Osteoblast (primary cell): ENCODE results near the gene NR2F1-AS1. TPM values are rescaled to one million over a fixed set of nuclear protein-coding genes. Genes with fewer than 3 reads are reported as not detected.

ENCODE experiments used
- DNase-seq: peaks from one replicate; pipeline ENCODE4 v3.0.0; 2011; ENCODE audit warnings: low spot score, mixed read lengths; ENCODE audit not compliant: insufficient read length; ENCODE audit errors: missing footprints
- H2AFZ ChIP-seq: 2 replicates; pipeline ENCODE4 v1.6.0; 2011; ENCODE audit warnings: mild to moderate bottlenecking, low read length
- H3K27ac ChIP-seq: 2 replicates; pipeline ENCODE4 v1.5.1; 2011; ENCODE audit warnings: mild to moderate bottlenecking, low read depth, low read length, moderate library complexity
- H3K27me3 ChIP-seq: 2 replicates; pipeline ENCODE4 v1.6.0; 2012; ENCODE audit warnings: mild to moderate bottlenecking, control low read depth, inconsistent platforms, low read length, moderate library complexity; ENCODE audit not compliant: insufficient read depth
- H3K36me3 ChIP-seq: 2 replicates; pipeline ENCODE4 v1.5.1; 2011; ENCODE audit warnings: mild to moderate bottlenecking, low read length, control low read depth, moderate library complexity; ENCODE audit not compliant: insufficient read depth
- H3K4me1 ChIP-seq: 2 replicates; pipeline ENCODE4 v1.5.1; 2011; ENCODE audit warnings: mild to moderate bottlenecking, low read length, control low read depth, moderate library complexity; ENCODE audit not compliant: insufficient read depth
- H3K4me2 ChIP-seq: 2 replicates; pipeline ENCODE4 v1.6.0; 2011; ENCODE audit warnings: mild to moderate bottlenecking, low read length; ENCODE audit not compliant: insufficient read depth
- H3K4me3 ChIP-seq: fragments of 200-600 bp; sonication (generic); 3 replicates; pipeline ENCODE4 v1.5.1; 2012; ENCODE audit warnings: mild to moderate bottlenecking, low read length, inconsistent platforms; ENCODE audit not compliant: insufficient read depth
- H3K79me2 ChIP-seq: 2 replicates; pipeline ENCODE4 v1.6.0; 2012; ENCODE audit warnings: mild to moderate bottlenecking, low read length, control low read depth, inconsistent platforms; ENCODE audit not compliant: insufficient read depth
- H3K9me3 ChIP-seq: 2 replicates; pipeline ENCODE4 v1.5.1; 2011; ENCODE audit warnings: low read depth, low read length, control low read depth
- H4K20me1 ChIP-seq: 2 replicates; pipeline ENCODE4 v1.6.0; 2012; ENCODE audit warnings: mild to moderate bottlenecking, low read length, control low read depth; ENCODE audit not compliant: insufficient read depth
- total RNA-seq: library from RNA; depleted of rRNA; stranded (reverse); fragments of >200 nt; gene quantifications from 2 replicates; pipeline ENCODE4 v1.2.3, GENCODE V29; 2012
- TF ChIP-seq, protein P1 (sequence below): IDR thresholded peaks from 2 replicates; pipeline ENCODE4 v1.5.1; 2011; ENCODE audit warnings: mild to moderate bottlenecking, low read depth, low read length, moderate library complexity; ENCODE audit errors: extremely low read depth

Gene NR2F1-AS1
- total RNA-seq, result 15.9 and 17.4 TPM in 2 replicates

DNA sequence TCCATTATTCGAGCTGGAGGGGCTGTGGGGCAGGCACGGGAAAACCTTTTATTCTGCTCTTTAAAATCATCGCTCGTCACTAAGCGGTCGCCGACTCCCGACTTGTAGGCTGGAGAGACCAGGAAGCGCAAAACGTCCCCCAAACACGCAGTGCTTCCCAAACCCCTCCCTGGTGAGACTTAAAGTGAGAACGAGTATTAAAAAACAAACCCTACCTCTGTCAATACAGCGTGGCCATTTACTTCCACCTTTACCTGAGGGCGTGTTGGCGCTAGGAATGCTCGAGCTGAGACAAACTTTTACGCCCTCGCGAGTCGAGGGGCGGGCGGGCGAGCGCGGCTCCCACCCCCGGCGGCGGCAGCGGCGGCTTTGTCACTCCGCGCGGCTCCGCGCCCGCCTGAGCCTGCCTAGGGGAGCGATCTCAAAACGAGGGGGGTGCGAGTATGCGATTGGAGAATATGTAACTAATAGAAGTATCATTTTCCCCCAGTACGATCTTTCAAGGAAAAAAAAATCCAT is at the start of gene NR2F1-AS1:
Gene NR2F1-AS1, minus strand, starts transcription at position 293 of the 519 bp plus-strand sequence.
- Histone ChIP-seq H4K20me1 (peaks cover 4% of the 10 kb centered on the region), H3K9me3 (no peaks in the 10 kb centered on the region), H3K4me2 (peak within 1 kb of the TSS; percentile 97), H3K4me1 (peaks cover 7% of the 10 kb centered on the region), H3K4me3 (peak within 1 kb of the TSS; percentile 94), H3K27me3 (no peaks in the 10 kb centered on the region), H3K27ac (peak within 1 kb of the TSS; percentile 80), H3K36me3 (no peaks in the 10 kb centered on the region), H2AFZ (peak within 1 kb of the TSS; percentile 90), H3K79me2 (peaks cover 64% of the 10 kb centered on the region)
- no peak for DNase-seq
- TF ChIP-seq, protein P1, sequence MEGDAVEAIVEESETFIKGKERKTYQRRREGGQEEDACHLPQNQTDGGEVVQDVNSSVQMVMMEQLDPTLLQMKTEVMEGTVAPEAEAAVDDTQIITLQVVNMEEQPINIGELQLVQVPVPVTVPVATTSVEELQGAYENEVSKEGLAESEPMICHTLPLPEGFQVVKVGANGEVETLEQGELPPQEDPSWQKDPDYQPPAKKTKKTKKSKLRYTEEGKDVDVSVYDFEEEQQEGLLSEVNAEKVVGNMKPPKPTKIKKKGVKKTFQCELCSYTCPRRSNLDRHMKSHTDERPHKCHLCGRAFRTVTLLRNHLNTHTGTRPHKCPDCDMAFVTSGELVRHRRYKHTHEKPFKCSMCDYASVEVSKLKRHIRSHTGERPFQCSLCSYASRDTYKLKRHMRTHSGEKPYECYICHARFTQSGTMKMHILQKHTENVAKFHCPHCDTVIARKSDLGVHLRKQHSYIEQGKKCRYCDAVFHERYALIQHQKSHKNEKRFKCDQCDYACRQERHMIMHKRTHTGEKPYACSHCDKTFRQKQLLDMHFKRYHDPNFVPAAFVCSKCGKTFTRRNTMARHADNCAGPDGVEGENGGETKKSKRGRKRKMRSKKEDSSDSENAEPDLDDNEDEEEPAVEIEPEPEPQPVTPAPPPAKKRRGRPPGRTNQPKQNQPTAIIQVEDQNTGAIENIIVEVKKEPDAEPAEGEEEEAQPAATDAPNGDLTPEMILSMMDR, result no peak

DNA sequence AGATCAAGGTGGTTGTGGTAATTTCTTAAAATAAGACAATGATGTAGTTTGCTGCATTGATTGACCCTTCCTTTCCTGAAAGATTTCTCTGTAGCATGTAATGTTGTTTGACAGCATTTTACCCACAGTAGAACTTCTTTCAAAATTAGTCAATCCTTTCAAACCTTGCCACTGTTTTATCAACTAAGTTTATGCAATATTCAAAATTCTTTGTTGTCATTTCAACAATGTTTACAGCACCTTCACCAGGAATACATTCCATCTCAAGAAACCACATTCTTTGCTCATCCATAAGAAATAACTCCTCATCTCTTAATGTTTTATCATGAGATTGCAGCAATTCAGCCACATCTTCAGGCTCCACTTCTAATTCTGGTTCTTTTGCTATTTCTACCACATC is 45.8 kb upstream of the NR2F1-AS1 start:
- Histone ChIP-seq H3K4me3 (no peak overlapping the region), H4K20me1 (no peaks in the 10 kb centered on the region)

DNA sequence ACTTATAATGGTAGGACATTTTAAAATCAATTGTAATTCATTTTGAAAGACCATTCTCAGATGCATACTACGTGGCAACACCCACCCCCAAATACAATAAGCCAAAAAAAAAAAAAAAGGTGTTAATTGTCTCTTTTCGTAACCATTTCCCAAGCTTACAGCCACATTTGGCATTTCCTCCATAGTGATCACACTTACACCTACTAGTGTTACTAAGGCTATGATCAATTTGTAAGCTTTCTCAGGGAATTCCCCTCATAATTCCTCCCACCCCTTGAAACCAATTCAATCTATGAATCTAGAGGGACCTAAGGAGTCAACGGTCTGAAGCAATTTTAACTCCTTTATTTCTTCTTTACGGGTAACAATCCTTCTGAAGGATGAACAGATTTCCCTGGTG is 42.1 kb upstream of the NR2F1-AS1 start:
- Histone ChIP-seq H2AFZ (no peak overlapping the region), H3K4me1 (peaks cover 6% of the 10 kb centered on the region), H3K9me3 (no peaks in the 10 kb centered on the region), H3K27me3 (no peaks in the 10 kb centered on the region), H3K36me3 (no peaks in the 10 kb centered on the region), H3K4me3 (no peak overlapping the region), H4K20me1 (no peaks in the 10 kb centered on the region), H3K27ac (no peak overlapping the region), H3K79me2 (no peaks in the 10 kb centered on the region), H3K4me2 (no peak overlapping the region)
- no peak for DNase-seq
- TF ChIP-seq, protein P1, result no peak

More for the DNA sequence above, 45.8 kb upstream of the NR2F1-AS1 start:
- Histone ChIP-seq H3K4me1 (no peaks in the 10 kb centered on the region), H2AFZ (no peak overlapping the region), H3K4me2 (no peak overlapping the region), H3K36me3 (no peaks in the 10 kb centered on the region), H3K79me2 (no peaks in the 10 kb centered on the region), H3K27ac (no peak overlapping the region), H3K9me3 (no peaks in the 10 kb centered on the region), H3K27me3 (no peaks in the 10 kb centered on the region)
- TF ChIP-seq, protein P1, result no peak
- no peak for DNase-seq

DNA sequence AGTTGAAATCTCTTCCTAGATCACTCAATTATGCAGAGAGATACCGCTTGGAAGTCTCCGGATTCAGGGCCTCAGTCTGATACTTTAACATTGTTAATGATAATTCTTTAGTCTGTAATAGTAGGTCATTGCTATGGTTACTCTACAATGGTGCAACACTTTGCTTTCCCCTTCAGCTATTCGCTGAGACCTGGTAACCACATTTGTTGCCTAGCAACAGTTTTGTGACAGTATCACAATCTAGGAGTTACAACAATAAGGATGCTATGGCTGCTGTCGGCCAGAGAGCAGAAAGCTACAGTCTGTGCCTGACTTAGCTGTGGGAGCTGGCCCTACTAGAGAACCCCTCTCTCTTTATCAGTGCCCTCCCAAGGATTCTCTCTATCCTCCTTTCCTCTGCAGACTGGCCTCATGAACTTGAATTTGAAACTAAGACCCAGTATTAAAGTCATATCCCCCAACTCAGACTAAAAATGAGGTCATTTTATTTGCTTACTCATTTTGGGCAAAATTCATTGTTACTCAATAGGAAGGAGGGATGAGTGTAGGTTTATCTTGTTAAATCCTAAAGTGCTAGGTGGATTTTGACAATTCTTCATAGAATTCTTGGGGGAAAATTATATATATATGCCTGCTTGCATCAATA is 41.3 kb upstream of the NR2F1-AS1 start:
- Histone ChIP-seq H3K36me3 (no peaks in the 10 kb centered on the region), H3K27me3 (no peaks in the 10 kb centered on the region), H3K79me2 (no peaks in the 10 kb centered on the region), H4K20me1 (no peaks in the 10 kb centered on the region), H3K4me2 (peak overlapping the region; percentile 94), H3K9me3 (no peaks in the 10 kb centered on the region), H3K27ac (peak overlapping the region; percentile 58), H3K4me3 (no peak overlapping the region), H3K4me1 (peaks cover 6% of the 10 kb centered on the region), H2AFZ (no peak overlapping the region)
- peak; percentile 90 for DNase-seq
- TF ChIP-seq, protein P1, result no peak
